Measurements from ENCODE around the gene RPGR. TPM values are rescaled to one million over a fixed set of nuclear protein-coding genes. Genes with fewer than 3 reads are reported as not detected.

The RPGR gene
- total and polyA plus RNA-seq, 9 of the 15 experiments (the other 6 are each of a cell fraction or from before 2014, with no cell fraction given), result 2.1 to 7.9 (median 5.7) TPM

GRCh38 chrX:38232079-38232686, 95.1 kb downstream of the RPGR start:
- 6% methylated on average over 3 of the region's 3 CpGs for whole genome bisulfite sequencing (ENCODE audit: insufficient coverage, low coverage, missing lambda C conversion rate)
- ChIA-PET CTCF (ENCODE audit: low intra/inter-chr PET ratio) (no interaction called here), POLR2A (interaction anchor here (0.6 kb wide), 1 partner anchor 12 kb away, joined by 3 read pairs; no protein-coding TSS in a partner anchor)
- TF ChIP-seq CSDE1 (IDR thresholded peaks at IDR 0.05) (no peak), NFE2 (IDR thresholded peaks at IDR 0.05; ENCODE audit: low read depth) (peak; percentile 43; the same call in 1 of the 2 replicates), CHD4 (IDR thresholded peaks at IDR 0.05; ENCODE audit: insufficient read depth, insufficient replicate concordance, low read depth, low read length, poor library complexity, severe bottlenecking) (no peak), ARHGAP35 (IDR thresholded peaks at IDR 0.05; ENCODE audit: partially characterized antibody) (no peak), ZNF586 (CRISPR knock-in tag; conservative IDR thresholded peaks at IDR 0.05) (no peak), MNT (conservative IDR thresholded peaks at IDR 0.05) (no peak), HNRNPLL (IDR thresholded peaks at IDR 0.05; ENCODE audit: low read depth, low read length, poor library complexity, severe bottlenecking) (no peak), BCL6 (CRISPR knock-in tag; IDR thresholded peaks at IDR 0.05) (no peak), BRD9 (IDR thresholded peaks at IDR 0.05; ENCODE audit: low read depth, partially characterized antibody) (no peak), ZNF512 (tag; IDR thresholded peaks at IDR 0.05) (no peak)

More at GRCh38 chrX:38232079-38232686, 95.1 kb downstream of the RPGR start:
- Histone ChIP-seq H3K36me3 (ENCODE audit: control insufficient read depth, insufficient read depth, low read length) (no peaks in the 10 kb centered on the region), H3K9me1 (ENCODE audit: control insufficient read depth, insufficient read depth, low read length) (no peaks in the 10 kb centered on the region), H4K20me1 (replicated peaks; ENCODE audit: control insufficient read depth, insufficient read depth, low read length) (no peaks in the 10 kb centered on the region), H3K9ac (ENCODE audit: insufficient read depth in 1 of 2, low read depth in 2 of 2, low read length in 2 of 2) (no peak overlapping the region), H2AFZ (ENCODE audit: low read depth, low read length) (no peak overlapping the region), H3K9me3 (replicated peaks; ENCODE audit: control insufficient read depth, insufficient read depth, low read depth, low read length) (no peaks in the 10 kb centered on the region), H3K27me3 (ENCODE audit: control insufficient read depth in 2 of 2, insufficient read depth in 2 of 2, low read length in 2 of 2) (no peaks in the 10 kb centered on the region), H3K4me2 (ENCODE audit: insufficient read depth, low read length) (no peak overlapping the region), H3K27ac (ENCODE audit: extremely low read depth, low read depth, low read length) (no peak overlapping the region), H3K4me3 (no peak overlapping the region), H3K4me1 (replicated peaks in 1 of 2; ENCODE audit: control insufficient read depth in 2 of 2, insufficient read depth in 2 of 2, low read length in 2 of 2) (no peaks in the 10 kb centered on the region), H3K79me2 (ENCODE audit: control insufficient read depth, insufficient read depth, low read length) (no peaks in the 10 kb centered on the region)
- no peak for ATAC-seq
- DNase-seq (ENCODE audit: extremely low read depth in 1 of 4, low spot score in 3 of 4), result no peak
- BruUV-seq (replicated peaks), result no TSS peak
- no peak for FAIRE-seq
- intact Hi-C loops (cut with micrococcal nuclease) (no loop called here), in situ Hi-C loops (cut with MboI) (no loop called here)
